ENCODE data around the gene SLC35F4.
"Not testable (repeated sequence)": the region's sequence is repeated elsewhere in the genome, so short reads cannot be mapped to it uniquely, and the experiment has no call there.

SLC35F4 gene

DNA sequence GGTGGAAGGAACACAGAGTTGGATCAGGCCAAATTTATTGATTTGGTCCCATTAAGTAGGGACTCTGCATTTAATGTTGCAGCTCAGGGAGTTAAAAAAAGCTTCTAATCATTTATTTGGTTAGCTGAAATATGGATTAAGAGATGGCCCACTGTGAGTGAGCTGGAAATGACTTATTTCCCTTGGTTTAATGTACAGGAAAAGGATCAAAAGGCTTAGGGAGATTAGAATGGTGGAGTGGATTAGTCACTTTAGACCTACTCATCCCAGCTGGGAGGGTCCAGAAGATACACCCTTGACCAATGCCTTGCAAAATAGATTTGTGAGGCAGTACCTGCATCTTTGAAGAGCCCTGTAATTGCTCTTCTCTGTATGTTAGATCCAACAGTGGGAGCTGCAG is 143.8 kb downstream of the SLC35F4 start:
- not testable (repeated sequence) for DNase-seq (ENCODE audit: low spot score)

DNA sequence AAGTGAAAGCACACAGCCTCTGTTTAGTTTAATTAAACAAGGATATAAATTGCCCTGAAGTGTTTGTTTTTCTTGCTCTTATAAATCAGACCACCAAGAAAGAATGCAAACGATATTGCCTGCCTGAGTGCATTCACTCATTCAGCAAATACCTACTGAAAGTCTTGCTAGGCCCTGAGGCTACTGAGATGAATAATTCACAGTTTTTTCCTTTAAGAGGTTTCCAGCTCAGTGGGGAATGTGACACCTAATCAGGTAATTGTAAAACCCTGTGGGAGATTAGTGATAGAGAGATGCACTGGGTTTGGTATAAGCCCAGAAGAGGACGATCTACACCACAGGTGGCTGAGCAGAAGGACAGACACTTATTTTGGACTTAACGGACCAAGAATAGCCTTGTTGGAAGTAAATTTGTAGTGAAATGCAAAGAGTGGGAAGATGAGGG is 151.4 kb downstream of the SLC35F4 start:
- no peak for DNase-seq (ENCODE audit: low spot score)

DNA sequence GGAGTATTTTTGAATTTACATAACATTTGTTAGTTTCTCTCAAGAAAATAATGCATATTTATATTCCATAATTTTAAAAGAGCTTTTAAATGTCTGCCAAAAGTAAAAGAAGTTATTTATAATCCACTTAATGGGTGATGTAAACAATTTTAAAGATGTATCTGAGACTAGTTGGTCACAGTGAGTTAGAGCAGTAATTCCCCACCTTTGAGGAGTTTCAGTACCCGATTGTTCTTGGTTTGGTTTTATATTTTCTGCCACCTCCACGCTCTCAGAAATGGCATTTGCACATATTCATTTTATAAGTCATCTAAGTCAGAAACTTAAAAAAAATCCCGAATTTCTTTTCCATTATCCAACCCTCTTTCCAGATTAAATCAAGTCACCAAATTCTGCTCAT is 153.2 kb downstream of the SLC35F4 start:
- no peak for DNase-seq (ENCODE audit: low spot score)

DNA sequence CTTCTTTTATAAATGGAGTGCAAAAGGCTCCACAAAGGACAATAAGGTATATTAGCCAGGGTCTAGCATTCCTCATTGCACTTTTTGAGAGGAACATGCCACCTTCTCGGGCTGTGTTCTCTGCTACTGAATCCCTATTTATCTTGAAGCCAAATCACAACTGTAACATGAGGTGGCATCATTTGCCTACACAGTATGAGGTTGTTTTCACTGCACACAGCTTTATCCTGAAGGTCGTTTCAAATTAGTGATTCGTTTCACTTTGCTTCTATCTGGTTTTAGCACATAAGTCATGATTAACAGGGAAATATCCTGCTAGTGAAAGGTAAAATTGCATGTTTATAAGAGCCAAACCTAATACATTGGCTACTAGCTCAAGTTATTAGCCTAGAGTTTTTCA is 153.8 kb downstream of the SLC35F4 start:
- DNase-seq (ENCODE audit: low spot score): no peak

DNA sequence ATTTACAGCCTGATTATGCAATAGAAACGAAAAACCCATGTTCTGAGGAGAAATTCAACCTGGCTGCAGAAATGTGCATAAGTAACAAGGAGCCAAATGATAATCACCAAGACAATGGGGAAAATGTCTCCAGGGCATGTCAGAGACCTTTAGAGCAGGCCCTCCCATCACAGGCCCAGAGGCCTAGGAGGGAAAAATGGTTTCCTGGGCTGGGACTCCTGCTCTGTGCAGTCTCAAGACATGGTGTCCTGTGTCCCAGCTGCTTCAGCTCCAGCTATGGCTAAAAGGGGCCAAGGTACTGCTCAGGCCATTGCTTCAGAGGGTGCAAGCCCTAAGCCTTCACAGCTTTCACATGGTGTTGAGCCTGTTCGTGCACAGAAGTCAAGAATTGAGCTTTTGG is 156.0 kb downstream of the SLC35F4 start:
- DNase-seq (ENCODE audit: low spot score): no peak

DNA sequence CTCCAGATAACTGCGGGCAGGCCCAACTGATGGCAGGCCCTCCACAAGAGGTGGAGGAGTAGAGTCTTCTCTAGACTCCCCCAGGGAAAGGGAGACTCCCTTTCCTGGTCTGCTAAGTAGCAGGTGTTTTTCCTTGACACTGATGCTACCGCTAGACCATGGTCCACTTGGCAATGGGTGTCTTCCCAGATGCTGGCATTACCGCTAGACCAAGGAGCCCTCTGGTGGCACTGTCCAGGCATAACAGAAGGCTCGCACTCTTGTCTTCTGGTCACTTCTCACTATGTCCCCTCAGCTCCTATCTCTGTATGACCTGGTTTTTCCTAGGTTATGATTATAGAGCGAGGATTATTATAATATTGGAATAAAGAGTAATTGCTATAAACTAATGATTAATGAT is 156.8 kb downstream of the SLC35F4 start:
- not testable (repeated sequence) for DNase-seq (ENCODE audit: low spot score)

DNA sequence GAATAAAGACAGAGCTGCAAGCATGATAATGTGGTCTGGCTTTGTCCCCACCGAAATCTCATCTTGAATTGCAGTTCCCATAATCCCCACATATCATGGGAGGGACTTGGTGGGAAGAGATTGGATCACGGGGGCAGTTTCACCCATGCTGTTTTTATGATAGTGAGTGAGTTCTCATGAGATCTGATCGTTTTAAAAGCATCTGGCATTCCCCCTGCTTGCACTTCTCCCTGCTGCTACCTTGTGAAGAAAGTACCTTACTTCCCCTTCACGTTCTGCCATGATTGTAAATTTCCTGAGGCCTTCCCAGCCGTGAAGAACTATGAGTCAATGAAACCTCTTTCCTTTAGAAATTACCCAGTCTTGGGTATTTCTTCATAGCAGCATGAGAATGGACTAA is 158.7 kb downstream of the SLC35F4 start:
- DNase-seq (ENCODE audit: low spot score): no peak

DNA sequence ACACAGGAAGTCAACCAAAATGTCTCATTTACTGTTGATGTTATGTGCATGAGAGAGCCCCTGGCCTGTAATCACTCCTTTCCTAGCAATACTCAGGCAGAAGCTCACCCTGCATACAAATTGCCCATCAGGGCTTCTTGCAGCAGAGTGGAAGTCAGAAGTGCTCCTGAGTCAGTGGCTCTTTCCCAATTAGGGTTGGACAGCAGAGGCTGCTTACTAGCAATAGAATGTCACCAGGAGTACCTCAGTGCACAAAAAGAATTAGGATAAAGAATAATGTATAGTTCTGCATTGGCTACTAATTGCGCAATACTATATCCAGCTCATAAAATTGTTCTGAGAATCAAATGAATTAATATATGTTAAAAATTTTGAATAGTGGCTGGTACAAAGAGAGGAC is 161.1 kb downstream of the SLC35F4 start:
- DNase-seq (ENCODE audit: low spot score): no peak

DNA sequence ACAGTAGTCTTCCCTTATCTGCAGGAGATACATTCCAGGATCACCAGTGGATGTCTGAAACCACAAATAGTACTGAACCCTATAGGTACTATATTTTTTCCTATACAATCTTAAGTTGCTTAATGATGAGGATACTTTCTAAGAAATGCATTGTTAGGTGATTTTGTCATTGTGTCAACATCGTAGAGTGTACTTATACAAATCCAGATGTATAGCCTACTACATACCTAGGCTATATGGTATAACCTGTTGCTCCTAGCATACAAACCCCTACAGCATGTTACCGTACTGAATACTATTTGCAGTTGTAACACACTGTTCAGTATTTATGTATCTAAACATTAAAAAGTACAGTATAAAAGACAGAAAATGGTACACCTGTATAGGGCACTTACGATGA is 165.9 kb downstream of the SLC35F4 start:
- no peak for DNase-seq (ENCODE audit: low spot score)

DNA sequence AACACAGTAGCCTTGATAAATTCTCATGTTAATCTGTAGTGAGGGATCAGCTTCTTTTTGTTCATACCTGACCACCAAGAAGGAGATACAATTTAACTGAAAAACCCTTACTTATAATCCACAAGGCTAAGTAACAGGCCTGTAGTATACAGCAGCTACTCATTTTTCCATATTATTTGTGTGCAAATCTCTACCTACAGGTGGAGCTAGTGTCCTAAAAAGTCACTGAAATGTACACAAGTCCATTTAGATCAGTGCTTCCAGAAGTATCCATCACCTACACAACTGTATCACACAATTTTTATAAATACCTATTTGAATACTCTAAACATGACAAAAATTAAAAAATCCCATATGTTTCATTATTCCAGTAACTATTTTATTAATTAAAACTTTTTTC is 173.2 kb downstream of the SLC35F4 start:
- peak; percentile 41 for DNase-seq (ENCODE audit: low spot score)

DNA sequence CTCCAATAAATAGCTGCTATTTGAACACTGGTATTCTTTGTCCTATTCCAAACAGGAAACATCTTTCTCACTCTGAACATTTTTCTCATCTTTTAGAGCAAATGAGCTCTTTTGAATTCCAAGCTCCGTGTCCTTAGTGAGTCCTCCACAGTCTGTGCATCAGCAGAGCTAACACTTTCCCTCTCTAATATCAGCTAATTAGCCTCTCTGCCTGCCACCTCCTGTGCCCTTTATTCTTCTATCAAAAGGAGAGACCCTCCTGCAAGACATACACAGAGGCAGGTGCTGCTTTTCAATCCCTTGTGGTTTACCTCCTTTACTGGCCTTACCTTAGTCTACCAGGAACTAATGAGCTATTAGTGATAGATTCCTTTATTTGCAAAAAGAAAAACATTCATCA is 178.5 kb downstream of the SLC35F4 start:
- no peak for DNase-seq (ENCODE audit: low spot score)

DNA sequence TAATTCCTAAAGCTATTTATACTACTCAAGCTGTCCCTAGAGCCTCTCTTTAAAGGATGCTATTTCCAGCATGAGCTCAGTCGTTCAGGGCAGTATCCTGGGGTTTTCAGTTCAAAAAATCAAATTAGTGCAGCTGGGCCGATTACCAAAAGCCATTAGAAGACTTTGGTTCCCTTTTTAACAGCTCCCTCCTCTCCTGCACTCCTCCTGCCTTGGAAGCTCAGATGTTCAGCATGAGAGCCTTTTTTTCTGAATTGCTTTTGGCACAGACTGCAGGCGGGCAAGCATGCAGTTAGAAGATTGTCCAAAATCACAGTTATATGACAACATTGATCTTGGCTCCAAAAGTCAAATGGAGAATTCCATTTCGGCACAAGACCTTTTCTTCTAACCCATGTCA is 179.6 kb downstream of the SLC35F4 start:
- DNase-seq (ENCODE audit: low spot score): no peak

DNA sequence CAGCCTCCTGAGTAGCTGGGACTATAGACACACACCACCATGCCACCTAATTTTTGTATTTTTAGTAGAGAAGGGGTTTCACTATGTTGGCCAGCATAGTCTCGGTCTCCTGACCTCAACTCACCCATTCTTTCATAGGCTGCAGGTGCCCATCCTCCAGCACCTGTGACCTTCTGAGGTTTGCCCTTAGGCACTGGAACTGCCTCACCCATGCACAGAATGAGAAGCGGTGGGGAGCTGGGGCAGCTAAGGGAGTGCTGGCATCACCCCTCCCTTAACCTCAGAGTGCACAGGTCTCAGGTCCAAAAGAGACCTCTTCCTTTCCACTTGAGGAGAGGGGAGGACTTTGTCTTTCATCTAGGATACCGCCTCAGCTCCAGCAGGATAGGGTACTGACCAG is 194.9 kb downstream of the SLC35F4 start:
- DNase-seq (ENCODE audit: low spot score): no peak

DNA sequence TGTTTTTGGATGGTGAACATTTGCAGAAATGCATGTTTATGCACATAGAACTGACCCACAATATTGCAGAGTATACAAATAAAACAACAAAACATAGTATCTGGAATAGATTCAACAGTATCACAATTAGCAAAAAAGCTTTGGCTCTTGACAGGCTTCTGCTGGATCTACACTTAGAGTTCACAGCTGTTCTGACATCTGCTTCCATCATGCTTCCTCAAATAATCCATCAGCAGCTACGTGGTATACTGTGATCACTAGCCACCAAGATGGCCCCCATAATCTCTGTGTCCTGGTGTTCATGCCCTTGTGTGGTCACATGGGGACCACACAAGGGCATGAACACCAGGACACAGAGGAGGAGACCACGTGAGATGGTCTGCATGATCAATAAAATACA is 205.7 kb downstream of the SLC35F4 start:
- DNase-seq (ENCODE audit: low spot score): no peak

DNA sequence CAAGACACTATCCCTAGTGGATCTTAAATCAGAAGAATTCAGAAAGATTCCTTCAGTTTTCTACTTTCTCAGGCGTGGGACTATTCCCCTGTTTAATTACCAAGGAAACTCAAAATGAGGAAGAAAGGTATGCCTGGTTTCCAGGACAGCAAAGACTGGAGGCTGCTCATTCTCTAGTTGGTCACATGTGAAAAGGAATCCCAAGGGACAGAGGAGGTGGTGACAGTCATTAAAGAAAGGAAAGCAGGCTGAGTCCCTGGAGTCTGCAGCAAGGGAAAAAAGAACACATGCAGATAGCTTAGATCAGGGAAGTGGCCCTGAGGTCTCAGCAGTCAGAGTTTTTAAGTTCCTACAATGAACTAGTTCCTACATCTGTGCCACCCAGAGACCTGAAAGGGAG is 206.8 kb downstream of the SLC35F4 start:
- no peak for DNase-seq (ENCODE audit: low spot score)

DNA sequence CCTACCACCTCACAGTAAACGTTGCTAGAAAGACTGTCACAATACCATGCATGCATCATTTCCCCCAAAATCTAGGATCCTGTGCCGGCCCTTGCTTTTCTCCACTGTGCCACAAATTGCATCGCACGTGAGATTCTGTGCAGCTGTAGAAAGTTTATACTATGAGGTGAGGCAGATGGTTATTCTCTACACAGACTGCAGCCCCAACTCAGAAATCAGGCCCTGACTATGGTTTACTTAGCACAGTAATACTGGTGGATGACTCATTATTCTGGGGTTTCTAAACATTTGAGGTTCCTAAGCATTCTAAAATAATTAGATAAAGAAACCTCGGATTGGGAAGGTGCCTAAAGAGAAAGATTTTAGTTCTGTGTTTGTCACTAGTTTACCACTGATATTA is 208.4 kb downstream of the SLC35F4 start:
- DNase-seq (ENCODE audit: low spot score): no peak

DNA sequence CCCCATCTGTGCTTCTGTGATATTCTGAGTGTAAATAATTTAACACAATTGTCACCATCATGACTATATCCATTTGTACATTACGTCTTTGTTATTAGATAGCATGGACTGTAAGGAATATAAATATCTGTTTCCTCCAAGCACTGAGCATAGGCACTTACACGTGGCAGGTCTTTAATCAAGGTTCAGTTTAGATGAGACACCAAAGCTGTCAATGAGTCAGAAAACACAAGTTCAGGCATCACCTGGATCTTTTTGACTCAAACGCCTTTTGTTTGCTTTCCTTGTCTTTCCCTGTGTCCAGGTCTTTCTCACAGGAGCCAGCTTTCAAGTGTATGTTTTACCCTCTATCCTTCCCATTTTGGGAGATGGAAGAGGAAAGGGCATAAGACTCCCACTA is 209.0 kb downstream of the SLC35F4 start:
- no peak for DNase-seq (ENCODE audit: low spot score)

DNA sequence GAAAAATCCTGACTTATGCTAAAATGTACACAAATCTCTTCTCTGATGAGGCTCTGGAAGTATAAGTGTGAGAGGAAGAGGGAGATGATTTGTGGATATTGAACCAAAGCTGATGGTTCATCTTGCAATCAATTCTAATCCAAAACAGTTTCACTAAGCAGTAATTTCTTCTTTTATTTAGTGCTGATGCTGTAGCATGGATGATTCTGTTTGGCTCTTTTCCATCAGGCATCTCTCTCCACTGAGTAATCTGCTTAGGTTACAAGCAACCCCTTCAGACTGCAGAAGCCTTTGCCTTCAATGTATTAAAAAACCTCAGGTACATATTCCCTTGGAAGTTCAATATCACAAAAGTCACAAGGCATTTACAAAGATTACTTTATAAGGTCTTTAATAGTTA is 213.1 kb downstream of the SLC35F4 start:
- DNase-seq (ENCODE audit: low spot score): no peak

DNA sequence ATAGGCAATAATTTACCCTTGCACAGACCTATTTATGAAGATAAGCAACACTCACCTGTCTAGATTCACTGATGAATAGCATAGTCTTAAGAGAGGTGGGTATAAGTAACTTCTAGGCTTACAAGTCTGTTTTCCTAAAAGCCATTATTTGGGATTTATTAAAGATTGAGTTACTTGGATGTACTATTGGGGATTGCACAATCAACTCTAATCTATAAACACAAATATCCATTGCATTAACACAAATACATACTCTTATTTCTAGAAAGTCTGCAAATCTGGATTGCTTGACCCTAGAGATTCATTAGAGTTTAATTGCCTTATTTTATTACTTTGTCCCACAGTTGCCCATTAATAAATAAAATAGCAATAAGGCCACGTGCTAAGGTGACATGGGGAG is 224.1 kb downstream of the SLC35F4 start:
- DNase-seq (ENCODE audit: low spot score): no peak

DNA sequence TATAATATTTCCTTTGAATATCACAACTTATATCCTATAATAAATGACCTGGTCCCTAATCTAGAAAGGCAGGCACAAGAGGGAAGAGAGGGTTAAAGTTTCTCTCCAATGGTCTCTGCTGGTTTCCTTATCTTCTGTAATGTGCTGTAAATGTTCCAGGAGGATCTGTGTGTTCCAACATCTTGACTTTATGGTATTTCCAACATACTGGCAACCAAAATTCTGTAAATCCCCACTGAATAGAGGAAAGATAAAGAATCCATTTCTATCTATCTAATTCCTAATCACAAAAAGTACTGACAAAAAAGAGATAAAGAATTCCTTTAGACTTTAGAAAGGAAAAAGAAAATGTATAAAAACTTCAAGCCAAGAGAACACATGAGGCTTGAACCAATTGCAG is 225.9 kb downstream of the SLC35F4 start:
- no peak for DNase-seq (ENCODE audit: low spot score)

DNA sequence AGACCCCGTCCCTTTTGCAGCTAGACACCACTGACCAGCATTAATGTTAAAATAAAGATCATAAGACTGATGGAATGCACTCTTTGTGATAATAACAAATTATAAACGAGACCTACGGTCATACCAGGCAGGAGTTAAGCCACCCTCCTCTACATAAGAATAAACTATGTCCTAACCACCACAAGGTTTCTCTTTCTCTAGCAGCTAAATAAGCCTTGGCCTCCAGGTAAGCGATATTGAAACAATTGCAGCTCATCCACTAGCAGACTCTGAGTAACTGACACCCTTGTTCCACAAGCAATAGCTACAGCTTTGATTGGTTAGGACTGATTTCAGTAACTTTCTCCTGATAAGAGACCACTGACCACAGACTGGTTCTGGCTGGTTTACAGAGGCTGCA is 228.0 kb downstream of the SLC35F4 start:
- DNase-seq (ENCODE audit: low spot score): no peak

DNA sequence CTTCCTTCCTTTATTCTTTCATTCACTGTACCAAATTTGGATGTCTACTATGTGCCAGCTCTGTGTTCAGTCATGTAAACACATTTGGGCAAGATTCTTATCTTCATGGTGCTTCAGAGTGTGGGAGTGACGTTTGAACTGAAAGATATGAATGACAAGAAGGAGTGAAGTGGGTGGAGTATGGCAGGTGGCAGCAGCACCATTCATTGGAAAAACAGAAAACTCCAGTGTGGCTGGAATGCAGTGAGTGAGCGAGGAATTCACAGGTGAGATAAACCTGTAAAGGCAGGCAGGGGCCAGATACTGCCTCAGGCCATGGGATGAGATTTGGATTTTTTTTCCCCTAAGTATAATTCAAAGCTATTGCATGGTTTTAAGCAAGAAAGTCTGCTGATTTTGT is 231.6 kb downstream of the SLC35F4 start:
- DNase-seq (ENCODE audit: low spot score): no peak

DNA sequence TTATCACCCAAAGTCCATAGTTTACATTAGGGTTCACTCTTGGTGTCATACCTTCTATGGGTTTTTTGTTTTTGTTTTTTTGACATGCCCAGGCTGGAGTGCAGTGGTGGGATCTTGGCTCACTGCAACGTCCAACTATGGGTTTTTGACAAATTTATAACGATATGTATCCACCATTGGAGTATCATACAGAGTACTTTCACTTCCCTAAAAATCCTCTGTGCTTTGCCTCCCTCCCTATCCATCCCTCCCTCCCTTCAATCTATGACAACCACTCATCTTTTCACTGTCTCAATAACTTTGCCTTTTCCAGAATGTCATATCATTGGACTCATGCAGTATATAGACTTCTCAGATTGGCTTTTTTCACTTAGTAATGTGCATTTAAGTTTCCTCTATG is 233.2 kb downstream of the SLC35F4 start:
- DNase-seq (ENCODE audit: low spot score): no peak

DNA sequence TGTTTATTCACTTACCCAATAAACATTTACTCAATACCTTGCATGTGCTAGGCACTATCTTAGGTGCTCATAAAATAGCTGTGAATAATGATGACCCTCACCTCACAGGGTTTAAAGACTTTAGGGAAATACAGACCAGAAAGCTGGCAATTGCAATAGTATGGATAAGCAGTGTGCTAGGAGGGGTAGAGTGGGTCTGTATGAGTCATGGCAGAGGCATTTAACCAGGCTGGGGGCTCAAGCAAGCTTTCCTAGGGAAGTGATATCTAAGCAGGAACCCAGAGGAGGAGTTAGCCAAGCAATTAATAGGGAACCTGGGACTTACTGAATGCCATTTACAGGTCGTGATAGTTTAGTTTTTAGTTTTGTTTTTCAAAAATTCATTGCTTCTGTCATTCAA is 248.4 kb downstream of the SLC35F4 start:
- no peak for DNase-seq (ENCODE audit: low spot score)

DNA sequence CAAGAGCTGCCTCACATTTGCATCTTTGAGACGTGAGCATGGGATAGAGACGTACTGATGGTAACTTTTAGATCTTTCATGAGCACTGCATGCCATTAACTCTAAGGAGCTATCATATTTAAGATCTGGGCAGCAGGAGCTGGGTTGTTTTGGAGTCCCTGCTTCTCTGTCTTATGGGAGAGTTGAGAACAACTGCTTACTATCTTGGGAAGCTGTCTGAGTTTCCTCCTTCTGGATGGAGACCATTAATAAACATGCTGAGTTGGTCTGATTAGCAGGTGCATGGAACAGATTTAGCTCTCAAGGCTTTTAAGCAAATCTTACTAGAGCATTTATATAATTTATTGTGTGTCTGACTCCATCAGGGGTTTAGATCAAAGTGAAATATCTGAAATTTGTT is 252.9 kb downstream of the SLC35F4 start:
- DNase-seq (ENCODE audit: low spot score): no peak

All from NAMALWA (cell line).